AG04450 (cell line): ENCODE measurements around the gene ZNF213. TPM values are rescaled to one million over a fixed set of nuclear protein-coding genes. Genes with fewer than 3 reads are reported as not detected.
A peak's percentile ranks its signal among the peaks of the same experiment; 100 is the strongest.

Experiments
- CTCF ChIA-PET: fragments of 300-600, 350-600 bp; formaldehyde crosslinking; extraction: SDS; loops from one replicate; lab custom pipeline; 2022; ENCODE audit warnings: antibody characterized with exemption, inconsistent platforms; lab: Charles Lee
- POLR2A ChIA-PET: fragments of 350-600 bp; formaldehyde crosslinking; extraction: SDS; loops from one replicate; lab custom pipeline; 2021; ENCODE audit warnings: antibody characterized with exemption, inconsistent platforms; lab: Yijun Ruan, JAX
- DNase-seq: peaks from one replicate; pipeline ENCODE4 v3.0.0-alpha.2; 2011; ENCODE audit warnings: low read depth, low spot score
- H3K27ac ChIP-seq: one replicate; pipeline ENCODE4 v1.5.1; 2012; ENCODE audit warnings: low read depth, low read length, control low read depth
- H3K27me3 ChIP-seq: one replicate; pipeline ENCODE4 v1.6.0; 2012; ENCODE audit warnings: low read length; ENCODE audit not compliant: control insufficient read depth, insufficient read depth
- H3K4me3 ChIP-seq: 2 replicates; pipeline ENCODE4 v1.5.1; 2011; ENCODE audit warnings: mild to moderate bottlenecking, low read depth, low read length, control low read depth
- H3K9me3 ChIP-seq: 2 replicates; pipeline ENCODE4 v1.5.1; 2012; ENCODE audit warnings: low read length; ENCODE audit not compliant: control insufficient read depth, insufficient read depth
- polyA plus RNA-seq: library from polyadenylated mRNA; depleted of rRNA; stranded (reverse); fragments of >200 nt; gene quantifications from 2 replicates; pipeline ENCODE4 v1.2.3, GENCODE V29; 2011
- TF ChIP-seq, protein P1 (sequence below): IDR thresholded peaks from 2 replicates; pipeline ENCODE4 v1.5.1; 2011; ENCODE audit warnings: low read depth, low read length, control low read depth, inconsistent platforms

The ZNF213 gene
- polyA plus RNA-seq, 1 experiment: 0.47 TPM

DNA sequence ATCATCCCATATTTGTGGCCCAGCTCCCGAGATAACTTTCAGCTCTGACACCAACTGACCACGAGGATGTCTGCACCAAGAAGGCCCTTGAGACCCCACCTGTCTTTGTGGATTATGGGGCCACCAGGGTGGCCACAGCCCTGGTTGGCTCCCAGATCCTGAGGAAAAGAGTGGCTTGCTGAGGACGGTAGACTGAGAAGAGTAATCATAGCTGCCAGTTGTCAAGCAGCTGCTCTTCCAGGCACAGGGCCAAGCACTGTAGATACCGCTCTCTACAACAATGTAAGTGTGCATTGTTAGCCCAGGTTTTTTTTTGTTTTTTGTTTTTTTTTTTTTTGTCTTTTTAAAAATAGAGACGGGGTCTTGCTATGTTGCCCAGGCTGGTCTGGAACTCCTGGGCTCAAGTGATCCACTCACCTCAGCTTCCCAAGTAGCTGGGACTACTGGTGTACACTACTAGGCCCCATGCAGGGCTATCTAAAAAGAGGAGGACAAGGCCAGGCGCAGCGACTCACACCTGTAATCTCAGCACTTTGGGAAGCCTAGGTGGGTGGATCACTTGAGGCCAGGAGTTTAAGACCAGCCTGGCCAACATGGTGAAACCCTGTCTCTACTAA is 12.9 kb upstream of the ZNF213 start:
- TF ChIP-seq, protein P1, sequence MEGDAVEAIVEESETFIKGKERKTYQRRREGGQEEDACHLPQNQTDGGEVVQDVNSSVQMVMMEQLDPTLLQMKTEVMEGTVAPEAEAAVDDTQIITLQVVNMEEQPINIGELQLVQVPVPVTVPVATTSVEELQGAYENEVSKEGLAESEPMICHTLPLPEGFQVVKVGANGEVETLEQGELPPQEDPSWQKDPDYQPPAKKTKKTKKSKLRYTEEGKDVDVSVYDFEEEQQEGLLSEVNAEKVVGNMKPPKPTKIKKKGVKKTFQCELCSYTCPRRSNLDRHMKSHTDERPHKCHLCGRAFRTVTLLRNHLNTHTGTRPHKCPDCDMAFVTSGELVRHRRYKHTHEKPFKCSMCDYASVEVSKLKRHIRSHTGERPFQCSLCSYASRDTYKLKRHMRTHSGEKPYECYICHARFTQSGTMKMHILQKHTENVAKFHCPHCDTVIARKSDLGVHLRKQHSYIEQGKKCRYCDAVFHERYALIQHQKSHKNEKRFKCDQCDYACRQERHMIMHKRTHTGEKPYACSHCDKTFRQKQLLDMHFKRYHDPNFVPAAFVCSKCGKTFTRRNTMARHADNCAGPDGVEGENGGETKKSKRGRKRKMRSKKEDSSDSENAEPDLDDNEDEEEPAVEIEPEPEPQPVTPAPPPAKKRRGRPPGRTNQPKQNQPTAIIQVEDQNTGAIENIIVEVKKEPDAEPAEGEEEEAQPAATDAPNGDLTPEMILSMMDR: no peak
- no peak for DNase-seq
- Histone ChIP-seq H3K27ac (no peak overlapping the region), H3K27me3 (no peaks in the 10 kb centered on the region), H3K4me3 (no peak overlapping the region), H3K9me3 (no peaks in the 10 kb centered on the region; the same call in 1 of the 2 replicates)
- CTCF ChIA-PET: interaction anchor here (1.7 kb wide), 1 partner anchor 64 kb away, joined by 4 read pairs; no protein-coding TSS in a partner anchor
- POLR2A ChIA-PET: interaction anchor here (0.7 to 1.3 kb wide), 4 partner anchors 9 to 101 kb away, joined by 3 to 5 read pairs (median 4); partner anchors contain the start of gene ZNF213

DNA sequence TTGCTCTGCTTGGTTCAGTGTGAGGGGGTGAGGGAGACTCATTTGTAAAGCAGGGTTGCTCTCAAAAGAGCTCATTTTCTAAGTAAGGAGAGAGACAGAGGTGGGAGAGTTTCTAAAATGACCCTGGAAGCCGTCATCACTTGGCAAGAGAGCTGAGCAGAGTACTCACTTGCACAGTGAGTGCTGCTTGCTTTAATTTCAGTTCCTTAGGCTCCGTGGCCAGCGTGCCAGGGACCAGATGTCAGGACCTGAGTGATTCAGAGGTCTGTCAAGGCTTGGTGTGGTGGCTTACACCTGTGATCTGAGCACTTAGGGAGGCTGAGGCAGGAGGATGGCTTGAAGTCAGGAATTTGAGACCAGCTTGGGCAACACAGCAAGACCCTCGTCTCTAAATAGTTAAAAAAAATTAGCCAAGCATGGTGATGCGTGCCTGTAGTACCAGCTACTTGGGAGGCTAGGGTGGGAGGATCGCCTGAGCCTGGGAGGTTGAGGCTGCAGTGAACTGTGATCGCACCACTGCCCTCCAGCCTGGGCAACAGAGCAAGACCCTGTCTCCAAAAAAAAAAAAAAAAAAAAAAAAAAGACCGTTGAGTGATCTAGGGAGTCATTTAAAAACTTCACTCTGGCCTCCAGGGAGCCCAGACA is 11.8 kb upstream of the ZNF213 start:
- Histone ChIP-seq H3K4me3 (no peak overlapping the region), H3K9me3 (no peaks in the 10 kb centered on the region; the same call in 1 of the 2 replicates), H3K27me3 (no peaks in the 10 kb centered on the region), H3K27ac (no peak overlapping the region)
- CTCF ChIA-PET: interaction anchor here (0.7 to 1.7 kb wide), 2 partner anchors 63 to 65 kb away, joined by 3 to 4 read pairs; no protein-coding TSS in a partner anchor
- POLR2A ChIA-PET: interaction anchor here (1.2 to 1.3 kb wide), 3 partner anchors 10 to 102 kb away, joined by 3 to 5 read pairs (median 4); partner anchors contain the start of gene ZNF213
- no peak for DNase-seq
- TF ChIP-seq, protein P1: no peak

DNA sequence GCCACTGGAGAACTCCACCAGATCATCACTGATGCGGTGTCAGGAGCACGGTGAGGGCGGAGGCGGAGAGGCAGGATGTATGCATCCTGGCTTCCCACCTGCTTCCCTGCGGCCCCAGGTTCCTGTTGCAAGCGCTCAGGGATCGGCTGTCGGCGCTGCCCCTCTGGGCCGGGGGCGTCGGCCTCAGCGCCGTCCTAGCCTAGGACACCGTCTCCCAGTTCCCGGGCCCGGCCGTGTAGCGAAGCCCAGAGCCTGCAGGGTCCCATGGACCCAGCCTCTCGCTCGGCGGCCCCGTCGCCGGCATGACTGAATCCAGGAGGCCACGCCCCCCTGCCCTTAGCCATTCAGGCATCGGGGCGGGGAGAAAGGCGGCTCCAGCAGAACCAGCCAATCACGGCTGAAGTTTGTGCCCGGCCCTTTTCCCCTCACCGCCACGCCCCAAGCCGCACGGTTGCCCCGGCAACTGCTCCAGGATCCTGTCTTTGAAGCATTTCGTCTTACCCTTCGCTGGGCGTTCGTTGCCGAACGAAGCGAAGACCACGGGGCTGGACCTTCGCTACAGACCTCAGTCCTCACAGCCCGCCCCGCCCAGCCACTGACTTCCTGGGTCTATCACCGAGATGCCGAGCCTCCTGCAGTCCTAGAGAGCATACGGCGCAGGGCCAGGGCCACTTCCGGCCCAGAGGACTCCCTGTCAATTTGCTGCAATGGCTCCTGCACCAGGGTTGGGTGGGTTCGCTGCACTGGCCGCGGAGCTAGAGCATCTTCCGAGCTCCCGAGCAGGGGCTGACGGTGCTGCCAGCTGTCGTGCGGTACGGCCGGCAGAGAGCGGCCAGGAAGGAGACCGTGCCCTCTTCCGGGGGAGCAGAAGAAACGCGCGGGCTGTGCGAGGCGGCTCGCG is 10.6 kb upstream of the ZNF213 start:
- CTCF ChIA-PET: interaction anchor here (3.0 to 6.7 kb wide), 2 partner anchors 65 to 93 kb away, joined by 11 to 57 read pairs; no protein-coding TSS in a partner anchor
- POLR2A ChIA-PET: interaction anchor here (3.1 kb wide), 1 partner anchor 10 kb away, joined by 12 read pairs; the partner anchor contains the start of gene ZNF213
- Histone ChIP-seq H3K27me3 (no peaks in the 10 kb centered on the region), H3K4me3 (peak overlapping the region; percentile 85), H3K9me3 (no peaks in the 10 kb centered on the region; the same call in 1 of the 2 replicates), H3K27ac (peak overlapping the region; percentile 68)
- peak; percentile 74 for DNase-seq
- TF ChIP-seq, protein P1: peak; percentile 31

DNA sequence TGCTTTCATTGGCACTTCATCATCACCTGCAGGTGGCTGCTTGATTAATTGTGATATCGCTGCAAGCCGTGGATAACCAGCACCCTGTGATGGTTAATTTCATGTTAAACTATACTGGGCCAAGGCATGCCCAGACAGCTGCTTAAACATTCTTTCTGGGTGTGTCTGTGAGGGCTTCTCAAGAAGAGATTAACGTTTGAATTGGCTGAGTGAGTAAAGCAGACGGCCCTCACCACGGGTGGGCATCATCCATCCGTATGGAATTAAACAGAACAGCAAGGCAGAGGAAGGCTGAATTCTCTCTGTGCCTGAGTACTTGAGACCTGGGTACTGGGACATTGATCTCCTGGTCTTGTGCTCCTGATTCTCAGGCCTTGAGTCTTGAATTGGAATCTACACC is 7.1 kb upstream of the ZNF213 start:
- ChIA-PET CTCF (interaction anchor here (1.2 to 6.7 kb wide), 4 partner anchors 11 to 96 kb away, joined by 4 to 57 read pairs (median 30); no protein-coding TSS in a partner anchor), POLR2A (interaction anchor here (1.5 kb wide), 1 partner anchor 97 kb away, joined by 3 read pairs; no protein-coding TSS in a partner anchor)
- no peak overlapping the region for H3K27ac ChIP-seq
- TF ChIP-seq, protein P1: no peak
- DNase-seq: no peak
- no peaks in the 10 kb centered on the region; the same call in 1 of the 2 replicates for H3K9me3 ChIP-seq
- no peak overlapping the region for H3K4me3 ChIP-seq
- H3K27me3 ChIP-seq: no peaks in the 10 kb centered on the region
